MCF 10A (cell line): ENCODE results near the gene ZG16. TPM values are rescaled to one million over a fixed set of nuclear protein-coding genes. Genes with fewer than 3 reads are reported as not detected.
A peak's percentile ranks its signal among the peaks of the same experiment; 100 is the strongest.

Experiments used
- BruUV-seq: library from RNA; stranded (reverse); fragments of 400-500 nt; replicated peaks from 2 replicates; lab custom pipeline; 2021; lab: Mats Ljungman, UMichigan
- CTCF ChIA-PET: fragments of 300-600 bp; sonication (Branson Sonifier 250); formaldehyde crosslinking; extraction: SDS; loops from one replicate; lab custom pipeline; 2021; ENCODE audit warnings: antibody characterized with exemption, inconsistent platforms; lab: Yijun Ruan, JAX
- POLR2A ChIA-PET: fragments of 300-600, 350-650 bp; sonication (Branson Sonifier 250); formaldehyde crosslinking; extraction: SDS; loops from one replicate; lab custom pipeline; 2020; ENCODE audit warnings: antibody characterized with exemption, inconsistent platforms; lab: Yijun Ruan, JAX
- DNase-seq: peaks from one replicate; pipeline ENCODE4 v3.0.0-alpha.2; 2018; ENCODE audit not compliant: unreplicated experiment
- H3K27ac Mint-ChIP-seq: one replicate; pipeline ENCODE4 v1.8.0; 2022; ENCODE audit warnings: mild to moderate bottlenecking, low read depth, mixed read lengths; ENCODE audit not compliant: unreplicated experiment
- H3K27me3 Mint-ChIP-seq: one replicate; pipeline ENCODE4 v1.8.0; 2022; ENCODE audit warnings: mixed read lengths; ENCODE audit not compliant: insufficient read depth, unreplicated experiment
- H3K36me3 Mint-ChIP-seq: one replicate; pipeline ENCODE4 v1.8.0; 2022; ENCODE audit warnings: mild to moderate bottlenecking, moderate library complexity, mixed read lengths; ENCODE audit not compliant: insufficient read depth, unreplicated experiment
- H3K4me1 Mint-ChIP-seq: one replicate; pipeline ENCODE4 v1.8.0; 2022; ENCODE audit warnings: mixed read lengths; ENCODE audit not compliant: insufficient read depth, unreplicated experiment
- H3K4me3 Mint-ChIP-seq: one replicate; pipeline ENCODE4 v1.8.0; 2022; ENCODE audit warnings: mild to moderate bottlenecking, moderate library complexity, mixed read lengths; ENCODE audit not compliant: unreplicated experiment
- H3K9me3 Mint-ChIP-seq: one replicate; pipeline ENCODE4 v1.8.0; 2022; ENCODE audit warnings: mixed read lengths; ENCODE audit not compliant: unreplicated experiment
- intact Hi-C: fragments of 100-400 bp; cut with micrococcal nuclease; formaldehyde crosslinking; loops from 2 replicates; pipeline ENCODE4 v1.14.1; 2022
- total RNA-seq: library from RNA; stranded (reverse); gene quantifications from 2 replicates; pipeline ENCODE4 v1.2.3, GENCODE V29; 2022
- TF ChIP-seq, protein P1 (sequence below): fragments of 200-600 bp; IDR thresholded peaks from one replicate; pipeline ENCODE4 v1.8.0; 2022; ENCODE audit warnings: antibody characterized with exemption, mild to moderate bottlenecking; ENCODE audit not compliant: unreplicated experiment

Gene ZG16
- total RNA-seq, 1 experiment from 2014 or later: not detected

- ChIA-PET CTCF (interaction anchor here (0.7 to 1.4 kb wide), 3 partner anchors 15 to 102 kb away, joined by 3 to 4 read pairs (median 4); no protein-coding TSS in a partner anchor), POLR2A (interaction anchor here (0.9 to 6.7 kb wide), 3 partner anchors 9 to 14 kb away, joined by 4 to 94 read pairs (median 30); partner anchors contain the start of genes KIF22, PAGR1 and PRRT2)
- Mint-ChIP-seq H3K9me3 (no peaks in the 10 kb centered on the region), H3K4me3 (no peak overlapping the region), H3K27ac (peak overlapping the region; percentile 46), H3K27me3 (no peaks in the 10 kb centered on the region), H3K4me1 (peaks cover 17% of the 10 kb centered on the region), H3K36me3 (peaks cover 29% of the 10 kb centered on the region)
- no peak for DNase-seq
- no TSS peak for BruUV-seq
- intact Hi-C loops: no loop called here
- TF ChIP-seq, protein P1, sequence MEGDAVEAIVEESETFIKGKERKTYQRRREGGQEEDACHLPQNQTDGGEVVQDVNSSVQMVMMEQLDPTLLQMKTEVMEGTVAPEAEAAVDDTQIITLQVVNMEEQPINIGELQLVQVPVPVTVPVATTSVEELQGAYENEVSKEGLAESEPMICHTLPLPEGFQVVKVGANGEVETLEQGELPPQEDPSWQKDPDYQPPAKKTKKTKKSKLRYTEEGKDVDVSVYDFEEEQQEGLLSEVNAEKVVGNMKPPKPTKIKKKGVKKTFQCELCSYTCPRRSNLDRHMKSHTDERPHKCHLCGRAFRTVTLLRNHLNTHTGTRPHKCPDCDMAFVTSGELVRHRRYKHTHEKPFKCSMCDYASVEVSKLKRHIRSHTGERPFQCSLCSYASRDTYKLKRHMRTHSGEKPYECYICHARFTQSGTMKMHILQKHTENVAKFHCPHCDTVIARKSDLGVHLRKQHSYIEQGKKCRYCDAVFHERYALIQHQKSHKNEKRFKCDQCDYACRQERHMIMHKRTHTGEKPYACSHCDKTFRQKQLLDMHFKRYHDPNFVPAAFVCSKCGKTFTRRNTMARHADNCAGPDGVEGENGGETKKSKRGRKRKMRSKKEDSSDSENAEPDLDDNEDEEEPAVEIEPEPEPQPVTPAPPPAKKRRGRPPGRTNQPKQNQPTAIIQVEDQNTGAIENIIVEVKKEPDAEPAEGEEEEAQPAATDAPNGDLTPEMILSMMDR: no peak
Measured at GRCh38 chr16:29802416-29802935, 24.4 kb downstream of the ZG16 start.

- H3K36me3 Mint-ChIP-seq: peaks cover 38% of the 10 kb centered on the region
- H3K4me1 Mint-ChIP-seq: peaks cover 26% of the 10 kb centered on the region
- no peaks in the 10 kb centered on the region for H3K9me3 Mint-ChIP-seq
- intact Hi-C loops: no loop called here
- BruUV-seq: no TSS peak
- peak overlapping the region; percentile 92 for H3K4me3 Mint-ChIP-seq
- POLR2A ChIA-PET: interaction anchor here (0.6 to 6.7 kb wide), 18 partner anchors 10 to 263 kb away, joined by 3 to 94 read pairs (median 4); partner anchors contain the start of genes ALDOA, CDIPT, HIRIP3 and KIF22
- DNase-seq: no peak
- peak overlapping the region; percentile 98 for H3K27ac Mint-ChIP-seq
- CTCF ChIA-PET: interaction anchor here (0.9 to 1.9 kb wide), 9 partner anchors 8 to 859 kb away, joined by 3 to 8 read pairs (median 4); partner anchors contain the start of genes KIF22, MVP and PAGR1
- TF ChIP-seq, protein P1: no peak
- H3K27me3 Mint-ChIP-seq: no peaks in the 10 kb centered on the region
Measured at GRCh38 chr16:29804020-29804419, 26.0 kb downstream of the ZG16 start.

DNA sequence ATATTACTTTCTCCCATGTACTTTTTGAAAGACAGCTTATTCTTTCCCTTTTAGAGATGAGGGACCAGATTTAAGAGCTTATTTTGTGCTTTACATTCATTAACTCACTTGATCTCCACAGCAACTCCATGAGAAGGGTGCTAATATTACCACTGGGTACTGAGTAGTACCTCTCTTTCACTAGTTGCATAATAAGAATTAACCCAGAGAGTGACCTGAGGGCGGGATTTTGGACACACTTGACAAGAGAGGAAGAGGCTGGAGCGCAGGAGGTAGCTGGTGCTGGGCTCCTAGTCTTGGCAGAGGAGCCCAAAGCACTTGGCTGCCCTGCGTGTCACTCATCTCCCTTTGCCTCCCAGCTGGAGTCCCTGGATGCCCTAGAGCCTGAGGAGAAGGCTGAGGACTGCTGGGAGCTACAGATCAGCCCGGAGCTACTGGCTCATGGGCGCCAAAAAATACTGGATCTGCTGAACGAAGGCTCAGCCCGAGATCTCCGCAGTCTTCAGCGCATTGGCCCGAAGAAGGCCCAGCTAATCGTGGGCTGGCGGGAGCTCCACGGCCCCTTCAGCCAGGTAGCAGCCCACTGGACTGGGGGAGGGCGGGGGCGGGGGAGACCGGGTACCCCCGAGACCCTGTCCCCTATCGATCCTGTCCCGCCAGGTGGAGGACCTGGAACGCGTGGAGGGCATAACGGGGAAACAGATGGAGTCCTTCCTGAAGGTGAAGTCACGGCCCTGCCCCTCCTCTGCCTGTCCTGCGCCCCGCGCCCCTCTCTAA is 26.6 kb downstream of the ZG16 start:
- Mint-ChIP-seq H3K4me1 (peaks cover 26% of the 10 kb centered on the region), H3K27me3 (no peaks in the 10 kb centered on the region), H3K27ac (peak overlapping the region; percentile 98), H3K4me3 (peak overlapping the region; percentile 92), H3K9me3 (no peaks in the 10 kb centered on the region), H3K36me3 (peaks cover 40% of the 10 kb centered on the region)
- ChIA-PET POLR2A (interaction anchor here (0.5 to 6.7 kb wide), 20 partner anchors 10 to 829 kb away, joined by 3 to 94 read pairs (median 4); partner anchors contain the start of genes ALDOA, CDIPT, HIRIP3 and KCTD13), CTCF (interaction anchor here (0.9 to 1.9 kb wide), 8 partner anchors 9 to 44 kb away, joined by 3 to 8 read pairs (median 4); partner anchors contain the start of genes KIF22, MVP and PAGR1)
- intact Hi-C loops: loop anchor here (1.0 to 5.0 kb wide), 2 partner anchors 14 to 218 kb away; partner anchors contain the start of genes C16orf92 and KIF22
- peak; percentile 64 for DNase-seq
- TF ChIP-seq, protein P1: no peak
- BruUV-seq: TSS peak; percentile 73
